ENCODE measurements around the gene DYSF.
A peak's percentile ranks its signal among the peaks of the same experiment; 100 is the strongest.

DYSF gene

GRCh38 chr2:71605781-71606241 is 152.4 kb downstream of the DYSF start:
- no peak for DNase-seq (ENCODE audit: low read depth)
- H3K4me3 ChIP-seq (ENCODE audit: low read depth, low read length): no peak overlapping the region

GRCh38 chr2:71606244-71606643 is 152.9 kb downstream of the DYSF start:
- H3K4me3 ChIP-seq (ENCODE audit: low read depth, low read length): no peak overlapping the region
- no peak for DNase-seq (ENCODE audit: low read depth)

GRCh38 chr2:71607151-71607889 is 154.0 kb downstream of the DYSF start:
- DNase-seq (ENCODE audit: low read depth): no peak
- no peak overlapping the region for H3K4me3 ChIP-seq (ENCODE audit: low read depth, low read length)

GRCh38 chr2:71608034-71608433 is 154.7 kb downstream of the DYSF start:
- H3K4me3 ChIP-seq (ENCODE audit: low read depth, low read length): no peak overlapping the region
- no peak for DNase-seq (ENCODE audit: low read depth)

GRCh38 chr2:71608441-71608840 is 155.1 kb downstream of the DYSF start:
- DNase-seq (ENCODE audit: low read depth): no peak

GRCh38 chr2:71609029-71609428 is 155.7 kb downstream of the DYSF start:
- no peak for DNase-seq (ENCODE audit: low read depth)
- no peak overlapping the region for H3K4me3 ChIP-seq (ENCODE audit: low read depth, low read length)

More at GRCh38 chr2:71608441-71608840, 155.1 kb downstream of the DYSF start:
- no peak overlapping the region for H3K4me3 ChIP-seq (ENCODE audit: low read depth, low read length)

GRCh38 chr2:71609441-71609840 is 156.1 kb downstream of the DYSF start:
- no peak for DNase-seq (ENCODE audit: low read depth)
- H3K4me3 ChIP-seq (ENCODE audit: low read depth, low read length): no peak overlapping the region

GRCh38 chr2:71609958-71610357 is 156.6 kb downstream of the DYSF start:
- peak; percentile 6 for DNase-seq (ENCODE audit: low read depth)
- H3K4me3 ChIP-seq (ENCODE audit: low read depth, low read length): no peak overlapping the region

- no peak for DNase-seq (ENCODE audit: low read depth)
Measured at GRCh38 chr2:71610671-71611070, 157.3 kb downstream of the DYSF start.

GRCh38 chr2:71611247-71611646 is 157.9 kb downstream of the DYSF start:
- no peak for DNase-seq (ENCODE audit: low read depth)
- no peak overlapping the region for H3K4me3 ChIP-seq (ENCODE audit: low read depth, low read length)

More at GRCh38 chr2:71610671-71611070, 157.3 kb downstream of the DYSF start:
- H3K4me3 ChIP-seq (ENCODE audit: low read depth, low read length): no peak overlapping the region

GRCh38 chr2:71611781-71612527 is 158.6 kb downstream of the DYSF start:
- no peak for DNase-seq (ENCODE audit: low read depth)

GRCh38 chr2:71612581-71613402 is 159.4 kb downstream of the DYSF start:
- no peak for DNase-seq (ENCODE audit: low read depth)
- H3K4me3 ChIP-seq (ENCODE audit: low read depth, low read length): no peak overlapping the region

More at GRCh38 chr2:71611781-71612527, 158.6 kb downstream of the DYSF start:
- H3K4me3 ChIP-seq (ENCODE audit: low read depth, low read length): no peak overlapping the region

GRCh38 chr2:71613403-71613952 is 160.1 kb downstream of the DYSF start:
- DNase-seq (ENCODE audit: low read depth): no peak
- H3K4me3 ChIP-seq (ENCODE audit: low read depth, low read length): no peak overlapping the region

- H3K4me3 ChIP-seq (ENCODE audit: low read depth, low read length): no peak overlapping the region
- no peak for DNase-seq (ENCODE audit: low read depth)
Measured at GRCh38 chr2:71613953-71614925, 160.9 kb downstream of the DYSF start.

GRCh38 chr2:71614976-71615766 is 161.8 kb downstream of the DYSF start:
- DNase-seq (ENCODE audit: low read depth): peak; percentile 6
- H3K4me3 ChIP-seq (ENCODE audit: low read depth, low read length): no peak overlapping the region

GRCh38 chr2:71615767-71616730 is 162.7 kb downstream of the DYSF start:
- DNase-seq (ENCODE audit: low read depth): no peak
- H3K4me3 ChIP-seq (ENCODE audit: low read depth, low read length): no peak overlapping the region

- no peak overlapping the region for H3K4me3 ChIP-seq (ENCODE audit: low read depth, low read length)
- no peak for DNase-seq (ENCODE audit: low read depth)
Measured at GRCh38 chr2:71617266-71617665, 163.9 kb downstream of the DYSF start.

All from skeletal muscle cell (primary cell).